Pancreas (tissue), 10 donors: ENCODE results near the gene SCD. TPM values are rescaled to one million over a fixed set of nuclear protein-coding genes. Genes with fewer than 3 reads are reported as not detected.

Experiments
- ATAC-seq, 4 donors: fragments of 200-7000 bp; cut with Tn5 transposase; one replicate each; pipeline versions ENCODE4 v1.8.0 to v1.9.1; 2020; ENCODE audit warnings: mild to moderate bottlenecking in 4 of 4, moderate library complexity in 4 of 4
- DNase-seq, 6 donors: peaks; one replicate each; pipeline ENCODE4 v3.0.0-alpha.2; 2020
- FAIRE-seq: peaks from 2 replicates; lab custom pipeline; 2012; peaks lifted over from hg19 to GRCh38; lab: Jason Lieb, UNC
- H3K27ac ChIP-seq, 4 donors: fragments of 200-600 bp; sonication (generic); 1 replicate in 3 of 4; 2 replicates in 1 of 4; pipeline versions ENCODE4 v1.5.0 to v1.8.0; 2020
- H3K27me3 ChIP-seq, 4 donors: fragments of 200-600 bp; one replicate each; pipeline ENCODE4 v1.8.0; 2021
- H3K36me3 ChIP-seq, 3 donors: fragments of 200-600 bp; sonication (generic) in 1 of 3; one replicate each; pipeline versions ENCODE4 v1.5.0 to v1.8.0; 2020 to 2021
- H3K4me1 ChIP-seq, 3 donors: fragments of 200-600 bp; one replicate each; pipeline ENCODE4 v1.8.0; 2021
- H3K4me3 ChIP-seq, 4 donors: fragments of 200-600 bp; sonication (generic) in 2 of 4; one replicate each; pipeline versions ENCODE4 v1.5.0 to v1.8.0; 2020 to 2021
- H3K9me3 ChIP-seq, 4 donors: fragments of 200-600 bp; one replicate each; pipeline ENCODE4 v1.8.0; 2021
- WGBS, 2 donors: extraction: QIAGEN DNeasy Blood & Tissue Kit; methylation state at CpG; one replicate each; pipeline ENCODE4 v1.1.7; 2013; 5-methylcytosine and 5-hydroxymethylcytosine counted together
- intact Hi-C, 3 donors: fragments of 100-400 bp; cut with DNase I; formaldehyde crosslinking; loops; one replicate each; pipeline versions ENCODE4 v1.11.1 to v1.14.2; 2022
- polyA plus RNA-seq, 2 donors: library from polyadenylated mRNA; stranded (reverse); fragments of 200-250 nt; gene quantifications; one replicate each; pipeline ENCODE4 v1.2.3, GENCODE V29; 2013
- total RNA-seq, 6 donors: library from RNA; stranded (reverse); fragmentation: NEBNext Ultra II Directional in 4 of 6; extraction: Animal tissue kit (Norgen Biotek cat#: 25700) in 4 of 6; gene quantifications; one replicate each; pipeline versions ENCODE4 v1.2.1 to v1.2.4, GENCODE V29; 2021 to 2023
- TF ChIP-seq, protein P1 (sequence below), 4 donors: fragments of 200-600 bp; sonication (generic) in 3 of 4; IDR thresholded peaks; one replicate each; pipeline versions ENCODE4 v1.5.0 to v1.8.0; 2021; ENCODE audit warnings: antibody characterized with exemption in 4 of 4
- donor health status: healthy with polysubstance abuse.
- donor health status: DM: no; HTN: no; CAD: no; lungs with moderate emphysema.
- donor health status: DM: no; HTN: no; CAD: no.
- donor health status: control.
- donor health status: control.
- donor health status: Bipolar disorder and iron deficiency.
- donor health status: DM: yes; HTN: yes; CAD: no.
- donor health status: DM: no; HTN: no; CAD: no.
- donor health status: DM: no; HTN: no; CAD: no.
- donor health status: DM: yes; HTN: yes; CAD: no.

The SCD gene
- total and polyA plus RNA-seq, 8 donors, result 1.9 to 87.6 (median 12.1) TPM

DNA sequence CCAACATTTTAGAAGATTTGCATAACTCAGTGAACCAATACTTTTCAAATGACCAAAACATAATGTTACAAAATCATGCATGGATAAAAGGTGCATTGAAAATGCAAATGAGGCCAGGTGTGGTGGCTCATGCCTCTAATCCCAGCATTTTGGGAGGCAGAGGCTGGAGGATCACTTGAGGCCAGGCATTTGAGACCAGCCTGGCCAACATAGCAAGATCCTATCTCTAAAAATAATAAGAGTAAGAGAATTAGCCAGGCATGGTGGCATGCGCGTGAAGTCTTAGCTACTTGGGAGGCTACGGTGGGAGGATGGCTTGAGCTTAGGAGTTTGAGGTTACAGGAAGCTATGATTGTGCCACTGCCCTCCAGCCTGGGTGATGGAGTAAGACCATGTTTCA, 33.4 kb downstream of the SCD start:
- Histone ChIP-seq H3K4me3 (no peak overlapping the region), H3K4me1 (no peaks in the 10 kb centered on the region), H3K27me3 (no peaks in the 10 kb centered on the region), H3K9me3 (no peaks in the 10 kb centered on the region), H3K36me3 (no peaks in the 10 kb centered on the region), H3K27ac (no peak overlapping the region)
- ATAC-seq (no peak), FAIRE-seq (no peak), DNase-seq (no peak)
- intact Hi-C loops, result loop anchor here in 1 of 3 donors (5.0 kb wide), 1 partner anchor 38 kb away; no protein-coding TSS in a partner anchor
- WGBS, 2 donors, result 96% methylated on average over 3 of the region's 3 CpGs
- TF ChIP-seq, protein P1, sequence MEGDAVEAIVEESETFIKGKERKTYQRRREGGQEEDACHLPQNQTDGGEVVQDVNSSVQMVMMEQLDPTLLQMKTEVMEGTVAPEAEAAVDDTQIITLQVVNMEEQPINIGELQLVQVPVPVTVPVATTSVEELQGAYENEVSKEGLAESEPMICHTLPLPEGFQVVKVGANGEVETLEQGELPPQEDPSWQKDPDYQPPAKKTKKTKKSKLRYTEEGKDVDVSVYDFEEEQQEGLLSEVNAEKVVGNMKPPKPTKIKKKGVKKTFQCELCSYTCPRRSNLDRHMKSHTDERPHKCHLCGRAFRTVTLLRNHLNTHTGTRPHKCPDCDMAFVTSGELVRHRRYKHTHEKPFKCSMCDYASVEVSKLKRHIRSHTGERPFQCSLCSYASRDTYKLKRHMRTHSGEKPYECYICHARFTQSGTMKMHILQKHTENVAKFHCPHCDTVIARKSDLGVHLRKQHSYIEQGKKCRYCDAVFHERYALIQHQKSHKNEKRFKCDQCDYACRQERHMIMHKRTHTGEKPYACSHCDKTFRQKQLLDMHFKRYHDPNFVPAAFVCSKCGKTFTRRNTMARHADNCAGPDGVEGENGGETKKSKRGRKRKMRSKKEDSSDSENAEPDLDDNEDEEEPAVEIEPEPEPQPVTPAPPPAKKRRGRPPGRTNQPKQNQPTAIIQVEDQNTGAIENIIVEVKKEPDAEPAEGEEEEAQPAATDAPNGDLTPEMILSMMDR (IDR thresholded peaks at IDR 0.05), result no peak

DNA sequence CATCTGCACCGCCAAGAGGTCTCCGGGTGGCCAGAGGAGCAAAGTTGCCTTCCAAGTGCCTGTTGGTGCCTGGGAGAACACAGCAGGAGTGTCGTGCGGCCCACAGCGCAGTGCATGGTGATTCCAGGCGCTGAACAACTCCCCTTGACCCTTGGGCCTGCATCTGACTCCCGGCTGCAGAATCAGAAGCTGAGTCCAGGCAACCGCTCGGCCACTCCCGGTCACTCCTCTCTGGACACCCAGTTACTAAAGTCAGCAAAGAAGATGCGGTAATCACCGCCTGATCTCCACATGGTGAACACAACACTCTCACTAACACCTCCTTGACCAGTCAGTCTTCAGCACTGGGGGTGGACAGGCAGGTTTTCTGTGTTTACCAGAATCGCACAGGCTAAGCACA, 35.5 kb downstream of the SCD start:
- Histone ChIP-seq H3K36me3 (no peaks in the 10 kb centered on the region), H3K27ac (no peak overlapping the region), H3K27me3 (no peaks in the 10 kb centered on the region), H3K4me1 (no peaks in the 10 kb centered on the region), H3K9me3 (no peaks in the 10 kb centered on the region), H3K4me3 (no peak overlapping the region)
- DNase-seq (no peak), FAIRE-seq (no peak), ATAC-seq (no peak)
- TF ChIP-seq, protein P1 (IDR thresholded peaks at IDR 0.05), result no peak
- 94 to 95% methylated on average over 13 of the region's 13 CpGs for WGBS, 2 donors
- intact Hi-C loops, result loop anchor here in 1 of 3 donors (5.0 kb wide), 1 partner anchor 40 kb away; no protein-coding TSS in a partner anchor

DNA sequence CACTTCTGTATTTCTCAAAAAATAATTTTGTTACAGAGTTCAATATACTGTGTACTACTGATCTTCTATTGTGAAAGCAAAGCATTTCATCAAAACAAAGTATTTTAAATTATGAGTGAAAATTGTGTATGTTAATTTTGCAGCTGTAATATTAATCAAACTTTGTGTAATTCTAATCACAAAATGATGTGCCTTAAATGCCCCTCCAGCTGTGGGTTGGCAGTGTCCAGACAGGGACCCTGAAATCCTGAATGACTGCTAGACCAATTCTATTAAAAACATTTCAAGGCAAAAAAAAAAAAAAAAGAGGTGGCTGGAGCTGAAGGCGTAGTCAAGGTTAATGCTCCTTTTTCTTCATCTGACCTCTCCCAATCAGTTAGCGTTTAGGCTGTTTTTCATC, 36.2 kb downstream of the SCD start:
- DNase-seq (no peak), ATAC-seq (no peak), FAIRE-seq (no peak)
- TF ChIP-seq, protein P1 (IDR thresholded peaks at IDR 0.05), result no peak
- Histone ChIP-seq H3K9me3 (no peaks in the 10 kb centered on the region), H3K36me3 (no peaks in the 10 kb centered on the region), H3K4me1 (no peaks in the 10 kb centered on the region), H3K27ac (no peak overlapping the region), H3K27me3 (no peaks in the 10 kb centered on the region), H3K4me3 (no peak overlapping the region)
- intact Hi-C loops, result loop anchor here in 1 of 3 donors (5.0 kb wide), 1 partner anchor 41 kb away; no protein-coding TSS in a partner anchor
- WGBS, 2 donors, result 88% methylated on average over 2 of the region's 2 CpGs

DNA sequence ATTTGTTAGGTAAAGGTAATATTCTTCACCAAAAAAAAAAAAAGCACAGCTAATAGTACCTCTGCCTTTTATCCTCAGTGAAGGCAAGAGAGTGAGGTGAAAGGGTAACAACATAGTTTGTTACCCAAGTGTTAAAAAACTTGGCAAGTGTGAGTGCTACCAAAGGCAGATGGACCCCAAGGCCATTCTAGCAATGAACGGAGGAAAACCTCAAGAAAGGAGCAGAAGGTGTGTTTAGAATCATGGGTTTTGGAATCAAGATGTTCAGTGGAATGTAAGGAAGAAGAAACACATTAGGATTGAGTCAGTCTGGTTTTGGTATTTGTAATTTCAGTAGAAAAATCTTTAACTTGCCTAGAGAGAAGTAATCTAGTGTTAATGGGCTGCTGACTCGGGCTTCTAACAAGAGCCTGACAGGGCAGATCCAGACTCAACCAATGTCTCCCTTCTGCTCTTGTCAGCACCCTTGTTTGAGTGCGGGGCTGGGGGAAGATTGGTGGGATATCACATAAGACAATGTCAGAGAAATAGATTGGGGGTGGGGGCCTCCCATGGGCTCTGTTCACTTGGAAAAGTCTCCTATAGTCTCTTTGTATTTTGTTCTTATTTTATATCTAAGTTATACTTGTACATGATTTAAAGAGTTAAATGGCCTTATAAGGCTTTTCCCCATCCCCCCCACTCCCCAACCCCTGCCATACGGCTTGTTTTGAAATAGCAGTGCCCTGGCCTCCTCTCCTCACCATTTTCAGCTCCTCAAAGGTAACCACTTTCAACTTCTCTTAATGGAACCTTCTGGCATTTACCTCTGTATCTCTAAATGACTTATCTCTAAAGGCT, 44.4 kb downstream of the SCD start:
- H3K27me3 ChIP-seq, result no peaks in the 10 kb centered on the region
- peaks cover 0 to 3% (median 0%) of the 10 kb centered on the region in 3 donors for H3K4me1 ChIP-seq
- 78% methylated on average over 4 of the region's 4 CpGs for WGBS, 2 donors
- FAIRE-seq, result no peak
- TF ChIP-seq, protein P1 (IDR thresholded peaks at IDR 0.05), result no peak
- H3K27ac ChIP-seq, result no peak overlapping the region
- intact Hi-C loops, result no loop called here
- no peak overlapping the region for H3K4me3 ChIP-seq
- no peak for DNase-seq
- no peak for ATAC-seq
- H3K36me3 ChIP-seq, result no peaks in the 10 kb centered on the region
- H3K9me3 ChIP-seq, result no peaks in the 10 kb centered on the region

DNA sequence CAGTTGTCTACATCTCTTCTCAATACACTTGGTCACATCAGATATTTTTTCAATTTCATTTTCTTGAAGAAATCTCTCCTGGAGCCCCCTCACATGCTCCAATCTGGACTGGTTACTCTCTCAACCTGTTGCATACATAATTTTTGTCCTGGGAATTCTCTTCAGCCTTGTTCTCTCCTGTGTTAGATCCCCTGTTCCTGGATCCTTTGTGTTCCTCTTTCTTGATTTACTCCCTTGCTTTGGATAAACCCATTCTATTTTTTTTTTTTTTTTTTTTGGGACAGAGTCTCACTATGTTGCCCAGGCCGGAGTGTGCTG, 45.6 kb downstream of the SCD start:
- no peak for FAIRE-seq
- Histone ChIP-seq H3K27ac (no peak overlapping the region), H3K4me1 (peaks cover 0 to 3% (median 0%) of the 10 kb centered on the region in 3 donors), H3K36me3 (no peaks in the 10 kb centered on the region), H3K27me3 (no peaks in the 10 kb centered on the region), H3K4me3 (no peak overlapping the region), H3K9me3 (no peaks in the 10 kb centered on the region)
- intact Hi-C loops, result no loop called here
- TF ChIP-seq, protein P1 (IDR thresholded peaks at IDR 0.05), result no peak
- ATAC-seq, result peak in 1 of 4 donors; percentile 17
- DNase-seq, result no peak
- 91 to 95% methylated on average over 1 of the region's 1 CpG for WGBS, 2 donors
